Measurements from ENCODE around the gene LRRIQ1. TPM values are rescaled to one million over a fixed set of nuclear protein-coding genes. Genes with fewer than 3 reads are reported as not detected.
A peak's percentile ranks its signal among the peaks of the same experiment; 100 is the strongest.

Gene LRRIQ1
- total RNA-seq, 1 donor from 2014 or later = 0.67 TPM

DNA sequence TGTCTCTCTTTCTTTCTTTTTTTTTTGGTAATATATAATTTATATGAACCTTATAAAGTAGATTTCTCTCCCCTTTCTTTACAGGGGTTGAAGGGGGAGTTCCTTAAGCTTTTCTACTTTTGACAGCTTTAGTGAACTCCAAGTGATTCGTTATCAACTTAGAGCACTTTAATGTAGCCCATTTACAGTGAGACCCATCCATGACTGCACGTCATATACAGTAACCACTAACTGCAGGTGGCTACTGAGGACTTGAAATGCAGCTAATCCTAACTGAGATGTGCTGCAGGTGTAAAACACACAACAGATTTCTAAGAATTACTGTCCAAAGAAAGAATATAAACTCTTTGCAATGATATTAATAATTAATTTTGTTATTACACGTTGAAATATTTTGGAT is 582 bp downstream of the LRRIQ1 start:
- no peak overlapping the region for H3K27ac ChIP-seq
- H3K4me3 ChIP-seq = peak overlapping the region; percentile 49
- no peaks in the 10 kb centered on the region for H3K4me1 ChIP-seq
- no peaks in the 10 kb centered on the region for H3K36me3 ChIP-seq
- ATAC-seq (no peak), DNase-seq (no peak)
- peaks cover 20% of the 10 kb centered on the region for H3K27me3 ChIP-seq
- intact Hi-C loops (cut with DNase I) = no loop called here
- TF ChIP-seq, protein P1, sequence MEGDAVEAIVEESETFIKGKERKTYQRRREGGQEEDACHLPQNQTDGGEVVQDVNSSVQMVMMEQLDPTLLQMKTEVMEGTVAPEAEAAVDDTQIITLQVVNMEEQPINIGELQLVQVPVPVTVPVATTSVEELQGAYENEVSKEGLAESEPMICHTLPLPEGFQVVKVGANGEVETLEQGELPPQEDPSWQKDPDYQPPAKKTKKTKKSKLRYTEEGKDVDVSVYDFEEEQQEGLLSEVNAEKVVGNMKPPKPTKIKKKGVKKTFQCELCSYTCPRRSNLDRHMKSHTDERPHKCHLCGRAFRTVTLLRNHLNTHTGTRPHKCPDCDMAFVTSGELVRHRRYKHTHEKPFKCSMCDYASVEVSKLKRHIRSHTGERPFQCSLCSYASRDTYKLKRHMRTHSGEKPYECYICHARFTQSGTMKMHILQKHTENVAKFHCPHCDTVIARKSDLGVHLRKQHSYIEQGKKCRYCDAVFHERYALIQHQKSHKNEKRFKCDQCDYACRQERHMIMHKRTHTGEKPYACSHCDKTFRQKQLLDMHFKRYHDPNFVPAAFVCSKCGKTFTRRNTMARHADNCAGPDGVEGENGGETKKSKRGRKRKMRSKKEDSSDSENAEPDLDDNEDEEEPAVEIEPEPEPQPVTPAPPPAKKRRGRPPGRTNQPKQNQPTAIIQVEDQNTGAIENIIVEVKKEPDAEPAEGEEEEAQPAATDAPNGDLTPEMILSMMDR (IDR thresholded peaks at IDR 0.05) = no peak
- H3K9me3 ChIP-seq = no peaks in the 10 kb centered on the region

DNA sequence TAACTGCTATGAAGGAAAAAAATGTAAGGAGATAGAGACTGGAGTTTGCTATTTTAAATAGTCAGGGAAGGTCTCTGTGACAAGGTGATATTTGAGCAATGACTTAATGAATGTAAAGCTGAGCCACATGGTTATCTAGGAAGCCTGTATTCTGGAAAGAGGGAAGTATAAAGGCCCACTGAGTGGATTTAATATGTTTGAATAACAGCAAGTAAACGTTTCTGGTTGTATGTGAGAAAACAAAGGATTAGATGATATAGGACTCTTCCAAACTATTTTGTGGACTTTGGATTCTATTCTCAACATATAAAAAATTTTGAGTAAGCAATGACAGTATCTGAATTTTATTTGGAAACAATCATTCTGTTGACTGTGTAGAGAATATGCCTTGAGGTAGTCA is 5.2 kb downstream of the LRRIQ1 start:
- no peak for DNase-seq
- Histone ChIP-seq H3K9me3 (no peaks in the 10 kb centered on the region), H3K4me3 (no peak overlapping the region), H3K27me3 (peaks cover 8% of the 10 kb centered on the region), H3K27ac (no peak overlapping the region), H3K36me3 (no peaks in the 10 kb centered on the region), H3K4me1 (no peaks in the 10 kb centered on the region)
- intact Hi-C loops (cut with DNase I) = no loop called here
- ATAC-seq = no peak
- TF ChIP-seq, protein P1 (IDR thresholded peaks at IDR 0.05) = no peak

DNA sequence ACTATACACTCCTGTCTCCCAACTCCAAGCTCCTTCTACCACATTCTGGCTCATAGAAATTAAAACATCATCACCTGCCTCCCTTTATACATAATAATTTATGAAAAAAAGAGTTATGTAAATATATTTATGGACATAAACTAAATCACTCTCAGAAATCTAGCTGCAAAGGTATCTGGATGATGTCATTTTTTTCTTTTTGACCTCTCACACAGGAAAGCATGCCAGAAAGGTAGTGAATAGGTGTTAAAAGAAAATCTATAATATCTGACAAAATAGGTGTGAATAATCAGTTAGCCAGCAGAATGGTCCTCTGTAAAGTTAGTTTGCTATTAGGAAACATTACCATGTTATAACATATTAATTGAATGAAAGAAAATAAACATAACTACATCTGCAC is 7.7 kb downstream of the LRRIQ1 start:
- H3K4me1 ChIP-seq = no peaks in the 10 kb centered on the region
- intact Hi-C loops (cut with DNase I) = no loop called here
- H3K27me3 ChIP-seq = no peaks in the 10 kb centered on the region
- H3K36me3 ChIP-seq = no peaks in the 10 kb centered on the region
- H3K27ac ChIP-seq = no peak overlapping the region
- no peak for DNase-seq
- H3K9me3 ChIP-seq = no peaks in the 10 kb centered on the region
- H3K4me3 ChIP-seq = no peak overlapping the region
- TF ChIP-seq, protein P1 (IDR thresholded peaks at IDR 0.05) = no peak
- no peak for ATAC-seq

DNA sequence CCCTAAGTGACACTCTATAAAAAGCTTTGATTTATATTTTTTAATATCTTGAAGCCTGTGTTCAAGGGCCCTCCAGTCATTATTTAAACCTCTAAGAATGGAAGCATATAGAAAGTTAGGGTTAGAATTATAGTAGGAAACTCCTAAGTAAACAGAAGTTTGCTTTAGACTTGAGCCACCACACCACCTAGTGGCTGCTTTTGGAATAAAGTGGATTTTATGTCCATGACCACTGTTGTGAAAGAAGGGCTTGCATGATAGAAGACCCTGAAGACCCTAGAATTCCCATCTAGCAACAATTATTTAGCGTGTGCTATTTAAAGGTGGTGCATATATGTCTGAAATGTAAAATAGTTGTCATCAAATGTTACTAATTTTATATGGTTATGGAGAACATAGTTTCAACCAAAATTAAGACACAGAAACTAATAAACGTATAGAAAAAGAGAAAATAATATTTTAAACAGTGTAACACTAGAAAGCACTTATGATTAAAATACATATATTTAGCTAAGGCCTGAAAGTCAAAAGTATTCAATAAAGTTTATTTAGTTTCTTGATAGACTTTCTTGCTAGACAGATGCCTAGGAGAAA is 21.3 kb downstream of the LRRIQ1 start:
- H3K9me3 ChIP-seq = no peaks in the 10 kb centered on the region
- H3K27me3 ChIP-seq = no peaks in the 10 kb centered on the region
- no peaks in the 10 kb centered on the region for H3K36me3 ChIP-seq
- intact Hi-C loops (cut with DNase I) = no loop called here
- H3K4me3 ChIP-seq = no peak overlapping the region
- DNase-seq (no peak), ATAC-seq (peak; percentile 73)
- TF ChIP-seq, protein P1 (IDR thresholded peaks at IDR 0.05) = peak; percentile 74
- no peaks in the 10 kb centered on the region for H3K4me1 ChIP-seq
- no peak overlapping the region for H3K27ac ChIP-seq

DNA sequence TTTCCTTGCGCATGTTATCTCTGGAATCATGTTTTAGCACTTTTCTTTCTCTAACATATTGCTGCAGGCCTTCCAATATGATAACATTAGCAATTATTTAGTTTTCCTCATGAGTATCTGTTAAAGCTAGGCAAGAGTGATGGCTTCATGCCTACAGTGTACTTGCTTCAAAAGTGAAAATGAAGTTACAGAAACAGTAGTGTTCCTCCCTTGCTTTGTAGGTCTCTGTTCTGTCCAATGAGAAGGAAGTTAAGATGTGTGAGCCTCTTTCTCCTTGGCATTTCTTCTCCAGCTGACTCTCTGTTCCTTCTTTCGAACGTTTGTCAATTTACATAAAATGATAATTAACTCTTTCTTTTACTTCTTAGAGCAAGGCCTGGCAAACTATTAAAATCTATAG is 22.2 kb downstream of the LRRIQ1 start:
- no peak for ATAC-seq

More for the DNA sequence above, 22.2 kb downstream of the LRRIQ1 start:
- Histone ChIP-seq H3K27ac (no peak overlapping the region), H3K36me3 (no peaks in the 10 kb centered on the region), H3K27me3 (no peaks in the 10 kb centered on the region), H3K9me3 (no peaks in the 10 kb centered on the region), H3K4me1 (no peaks in the 10 kb centered on the region), H3K4me3 (no peak overlapping the region)
- intact Hi-C loops (cut with DNase I) = no loop called here
- DNase-seq = no peak
- TF ChIP-seq, protein P1 (IDR thresholded peaks at IDR 0.05) = no peak
